HG03045 (cell line): Measurements from ENCODE around the gene COLGALT1.
"Not testable (repeated sequence)": the region's sequence is repeated elsewhere in the genome, so short reads cannot be mapped to it uniquely, and the experiment has no call there.

Experiments used
- ATAC-seq: cut with Tn5 transposase; IDR thresholded peaks from one replicate; pipeline ENCODE4 v1.9.1; 2021; ENCODE audit warnings: mild to moderate bottlenecking, moderate library complexity; ENCODE audit not compliant: unreplicated experiment

The COLGALT1 gene

DNA sequence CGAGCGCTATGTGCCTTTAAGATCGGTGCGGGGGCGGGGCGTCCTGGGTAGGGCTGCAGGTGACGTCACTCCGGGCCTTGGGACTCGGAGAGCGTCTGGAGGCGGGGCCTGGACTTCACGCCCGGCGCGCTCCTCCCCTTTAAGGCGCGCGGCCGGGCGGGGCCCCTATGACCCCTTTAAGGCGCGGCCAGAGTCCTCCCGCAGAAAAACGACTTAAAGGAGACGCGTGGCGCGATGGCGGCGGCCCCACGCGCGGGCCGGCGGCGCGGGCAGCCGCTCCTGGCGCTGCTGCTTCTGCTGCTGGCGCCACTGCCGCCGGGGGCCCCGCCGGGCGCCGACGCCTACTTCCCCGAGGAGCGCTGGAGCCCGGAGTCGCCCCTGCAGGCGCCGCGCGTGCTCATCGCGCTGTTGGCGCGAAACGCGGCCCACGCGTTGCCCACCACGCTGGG lies at the start of gene COLGALT1:
TSS of gene COLGALT1 (plus strand) at position 170 of the 449 bp plus-strand sequence. CDS start at position 235, 65 bp downstream.
- ATAC-seq = peak; percentile 85

DNA sequence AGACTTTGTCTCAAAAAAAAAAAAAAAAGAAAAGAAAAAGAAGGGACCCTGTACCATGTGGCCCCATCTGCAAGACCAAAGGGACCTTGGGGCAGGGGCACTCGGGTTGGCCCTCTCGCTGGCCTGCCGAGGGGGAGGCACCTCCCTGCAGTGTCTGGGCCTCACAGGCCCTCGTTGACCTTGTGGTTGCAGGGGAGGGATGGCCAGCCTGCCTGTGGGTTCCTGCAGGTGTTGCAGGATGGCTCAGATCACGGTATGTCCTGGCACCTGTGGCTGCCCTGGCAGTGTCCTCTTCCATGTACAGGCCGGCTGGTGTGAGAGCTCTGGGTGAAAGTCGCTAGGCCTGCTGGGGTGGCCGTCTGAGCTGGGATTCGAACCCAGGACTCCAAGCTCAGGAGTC lies 48.7 kb upstream of the COLGALT1 start:
- no peak for ATAC-seq

DNA sequence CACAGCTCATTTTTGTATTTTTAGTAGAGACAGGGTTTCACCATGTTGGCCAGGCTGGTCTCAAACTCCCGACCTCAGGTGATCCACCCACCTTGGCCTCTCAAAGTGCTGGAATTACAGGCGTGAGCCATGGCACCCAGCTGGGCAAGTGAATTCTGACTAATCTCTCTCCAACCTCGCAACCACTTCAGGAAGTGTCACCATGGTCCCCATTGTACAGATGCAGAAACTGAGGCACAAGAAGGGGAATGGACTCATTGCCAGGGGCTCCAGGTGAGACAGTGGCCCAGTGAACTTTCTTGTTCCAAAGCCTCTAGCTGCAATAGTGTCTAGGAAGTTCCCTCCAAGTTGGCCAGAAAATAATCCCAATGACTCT lies 46.9 kb upstream of the COLGALT1 start:
- not testable (repeated sequence) for ATAC-seq

DNA sequence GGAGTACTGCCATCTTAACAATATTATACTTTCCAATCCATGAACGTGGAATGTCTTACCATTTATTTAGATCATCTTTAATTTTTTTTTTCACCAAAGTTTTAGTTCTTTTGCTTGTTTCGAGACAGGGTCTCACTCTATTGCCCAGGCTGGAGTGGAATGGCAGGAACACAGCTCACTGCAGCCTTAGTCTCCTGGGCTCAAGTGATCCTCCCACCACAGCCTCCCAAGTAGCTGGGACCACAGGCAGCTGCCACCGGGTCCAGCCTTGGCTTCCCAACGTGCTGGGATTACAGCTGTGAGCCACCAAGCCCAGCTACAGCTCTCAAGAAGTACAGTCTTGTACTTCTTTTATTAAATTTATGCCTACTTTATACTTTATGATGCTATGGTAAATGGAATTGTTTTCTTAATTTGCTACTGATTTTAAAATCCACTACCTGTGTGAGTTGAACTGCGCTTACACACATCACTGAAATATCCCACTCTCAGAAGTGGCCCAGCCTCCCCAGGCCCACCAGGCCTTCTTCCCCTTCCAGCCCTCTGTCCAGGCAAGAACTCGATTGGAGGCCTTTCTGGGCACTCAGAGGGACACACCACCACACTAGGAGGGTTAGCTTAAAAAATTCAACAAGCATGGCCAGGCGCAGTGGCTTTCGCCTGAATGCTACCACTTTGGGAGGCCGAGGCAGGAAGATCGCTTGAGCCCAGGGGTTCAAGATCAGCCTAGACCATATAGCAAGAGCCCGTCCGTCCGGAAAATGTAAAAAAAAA lies 45.0 kb upstream of the COLGALT1 start:
- ATAC-seq = no peak

DNA sequence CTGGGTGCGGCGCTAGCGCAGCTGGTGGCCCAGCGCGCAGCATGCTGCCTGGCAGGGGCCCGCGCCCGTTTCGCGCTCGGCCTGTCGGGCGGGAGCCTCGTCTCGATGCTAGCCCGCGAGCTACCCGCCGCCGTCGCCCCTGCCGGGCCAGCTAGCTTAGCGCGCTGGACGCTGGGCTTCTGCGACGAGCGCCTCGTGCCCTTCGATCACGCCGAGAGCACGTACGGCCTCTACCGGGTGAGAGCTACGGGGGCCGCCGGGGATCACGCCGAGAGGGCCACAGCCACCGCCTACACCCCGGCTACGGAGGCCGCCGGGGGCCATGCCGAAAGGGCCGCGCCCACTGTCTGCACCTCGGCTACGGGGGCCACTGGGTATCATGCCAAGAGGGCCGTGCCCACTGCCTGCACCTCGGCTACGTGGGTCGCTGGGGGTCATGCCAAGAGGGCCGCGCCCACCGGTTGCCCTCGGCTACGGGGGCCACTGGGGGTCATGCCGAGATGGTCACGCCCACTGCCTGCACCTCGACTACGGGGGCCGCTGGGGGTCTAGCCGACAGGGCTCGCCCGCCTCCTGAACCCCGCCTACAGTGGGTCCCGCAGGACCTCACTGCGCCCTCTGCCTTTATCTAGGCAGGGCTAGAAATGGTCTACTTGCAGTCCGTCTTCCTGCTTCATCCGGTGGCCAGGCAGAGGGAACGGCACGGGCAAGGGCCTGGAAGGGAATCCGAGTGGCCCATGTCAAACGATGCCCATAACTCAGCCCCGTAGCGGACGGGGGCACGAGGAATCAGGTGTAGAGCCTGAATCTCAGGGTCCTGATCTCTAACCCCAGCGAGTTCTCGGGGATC lies 43.5 kb upstream of the COLGALT1 start:
- ATAC-seq = peak; percentile 60

DNA sequence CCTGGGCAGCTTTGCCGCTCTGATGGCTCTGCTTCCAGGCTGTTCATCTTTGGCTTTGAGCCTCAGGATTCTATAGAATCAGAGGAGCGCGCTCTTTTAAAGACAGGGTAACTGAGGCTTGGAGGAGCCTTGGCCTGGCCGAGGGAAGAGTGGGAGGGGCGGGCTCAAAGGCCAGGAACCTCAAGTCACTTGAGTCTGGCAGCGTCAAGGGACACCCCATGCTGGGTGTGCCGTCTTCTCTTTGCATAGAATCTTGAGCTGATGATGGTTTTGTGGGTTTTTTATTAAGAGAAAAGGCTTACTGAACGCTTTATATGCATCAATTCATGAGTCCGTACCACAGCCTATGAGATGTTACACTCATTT lies 42.9 kb upstream of the COLGALT1 start:
- ATAC-seq = no peak

DNA sequence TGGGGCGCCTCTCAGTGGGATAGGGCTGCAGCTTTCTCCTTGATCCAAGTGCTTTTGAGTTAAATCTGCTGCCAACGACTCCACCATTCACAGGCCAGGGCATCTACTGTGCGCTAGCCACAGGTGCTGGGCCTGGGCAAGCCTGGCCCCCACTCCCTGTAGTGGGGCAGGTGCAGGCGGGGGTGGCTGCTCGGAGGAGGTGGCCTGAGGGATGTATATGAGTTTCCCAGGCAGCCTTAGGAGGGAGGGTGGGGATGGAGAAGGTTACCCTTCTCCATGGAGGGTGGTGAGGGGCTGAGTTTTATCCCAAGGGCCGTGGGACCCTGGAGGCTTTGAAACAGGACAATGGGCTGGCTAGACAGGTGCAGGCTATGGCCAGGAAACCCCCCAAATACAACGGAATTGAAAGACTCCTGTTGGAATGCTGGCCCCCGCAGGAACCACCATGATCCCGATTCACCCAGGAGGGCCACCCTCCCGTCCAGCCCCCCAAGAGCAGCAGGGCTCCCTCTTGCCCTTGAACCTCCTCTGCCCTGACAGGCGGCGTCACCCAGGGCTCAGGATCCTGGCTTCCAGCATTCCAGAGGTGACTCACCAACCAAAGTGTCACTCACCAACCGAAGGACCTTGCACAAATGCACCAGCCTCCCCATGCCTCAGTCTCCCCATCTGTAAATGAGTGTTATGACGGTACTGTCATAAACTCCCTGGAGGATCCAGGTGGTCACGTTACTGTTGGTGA lies 39.9 kb upstream of the COLGALT1 start:
- ATAC-seq = no peak

DNA sequence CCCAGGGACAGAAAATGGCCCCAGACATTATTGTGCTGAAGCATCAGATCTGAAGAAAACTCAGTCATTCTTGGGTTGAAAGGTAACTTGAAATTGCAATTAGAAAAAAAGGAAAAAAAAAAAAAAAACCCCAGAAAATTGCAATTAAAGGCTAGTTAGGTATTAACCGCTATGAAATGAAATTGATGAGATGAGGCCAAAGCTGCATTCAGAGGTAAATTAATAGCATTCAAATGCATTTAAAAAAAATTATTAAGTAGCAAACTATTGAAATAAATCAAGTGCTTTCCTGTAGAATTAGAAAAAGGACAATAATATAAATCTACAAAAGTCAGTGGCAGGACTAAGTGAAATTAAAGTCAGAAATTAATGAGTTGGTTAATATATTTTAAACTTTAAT lies 37.6 kb upstream of the COLGALT1 start:
- ATAC-seq = no peak

DNA sequence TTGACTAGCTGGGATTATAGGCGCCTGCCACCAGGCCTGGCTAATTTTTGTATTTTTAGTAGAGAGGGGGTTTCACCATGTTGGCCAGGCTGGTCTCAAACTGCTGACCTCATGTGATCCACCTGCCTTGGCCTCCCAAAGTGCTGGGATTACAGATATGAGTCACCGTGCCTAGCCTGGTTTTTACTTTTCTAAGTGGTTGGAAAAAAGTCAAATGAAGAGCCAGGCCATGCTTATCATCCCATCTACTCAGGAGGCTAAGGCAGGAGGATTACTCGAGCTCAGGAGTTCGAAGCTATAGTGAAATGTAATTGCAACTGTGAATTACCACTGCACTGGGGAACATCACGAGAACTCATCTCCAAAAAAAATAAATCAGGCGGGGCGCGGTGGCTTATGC lies 36.8 kb upstream of the COLGALT1 start:
- not testable (repeated sequence) for ATAC-seq

DNA sequence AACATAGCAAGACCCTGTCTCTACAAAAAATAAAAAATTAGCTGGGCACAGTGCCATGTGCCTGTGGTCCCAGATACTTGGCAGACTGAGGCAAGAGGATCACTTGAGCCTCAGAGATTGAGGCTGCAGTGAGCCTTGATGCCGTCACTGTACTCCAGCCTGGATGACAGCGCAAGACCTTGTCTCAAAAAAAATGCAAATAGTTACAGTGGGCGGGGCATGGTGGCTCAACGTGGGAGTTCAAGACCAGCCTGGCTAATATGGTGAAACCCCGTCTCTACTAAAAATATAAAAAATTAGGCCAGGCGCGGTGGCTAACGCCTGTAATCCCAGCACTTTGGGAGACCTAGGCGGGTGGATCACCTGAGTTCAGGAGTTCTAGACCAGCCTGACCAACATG lies 35.5 kb upstream of the COLGALT1 start:
- ATAC-seq = no peak

DNA sequence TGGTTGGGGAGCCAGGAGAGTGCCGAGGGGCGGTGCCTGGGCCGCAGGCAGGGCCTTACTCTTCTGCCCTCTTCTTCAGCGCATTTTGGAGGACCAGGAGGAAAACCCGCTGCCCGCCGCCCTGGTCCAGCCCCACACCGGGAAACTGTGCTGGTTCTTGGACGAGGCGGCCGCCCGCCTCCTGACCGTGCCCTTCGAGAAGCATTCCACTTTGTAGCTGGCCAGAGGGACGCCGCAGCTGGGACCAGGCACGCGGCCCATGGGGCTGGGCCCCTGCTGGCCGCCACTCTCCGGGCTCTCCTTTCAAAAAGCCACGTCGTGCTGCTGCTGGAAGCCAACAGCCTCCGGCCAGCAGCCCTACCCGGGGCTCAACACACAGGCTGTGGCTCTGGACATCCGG lies 34.6 kb upstream of the COLGALT1 start:
- no peak for ATAC-seq

DNA sequence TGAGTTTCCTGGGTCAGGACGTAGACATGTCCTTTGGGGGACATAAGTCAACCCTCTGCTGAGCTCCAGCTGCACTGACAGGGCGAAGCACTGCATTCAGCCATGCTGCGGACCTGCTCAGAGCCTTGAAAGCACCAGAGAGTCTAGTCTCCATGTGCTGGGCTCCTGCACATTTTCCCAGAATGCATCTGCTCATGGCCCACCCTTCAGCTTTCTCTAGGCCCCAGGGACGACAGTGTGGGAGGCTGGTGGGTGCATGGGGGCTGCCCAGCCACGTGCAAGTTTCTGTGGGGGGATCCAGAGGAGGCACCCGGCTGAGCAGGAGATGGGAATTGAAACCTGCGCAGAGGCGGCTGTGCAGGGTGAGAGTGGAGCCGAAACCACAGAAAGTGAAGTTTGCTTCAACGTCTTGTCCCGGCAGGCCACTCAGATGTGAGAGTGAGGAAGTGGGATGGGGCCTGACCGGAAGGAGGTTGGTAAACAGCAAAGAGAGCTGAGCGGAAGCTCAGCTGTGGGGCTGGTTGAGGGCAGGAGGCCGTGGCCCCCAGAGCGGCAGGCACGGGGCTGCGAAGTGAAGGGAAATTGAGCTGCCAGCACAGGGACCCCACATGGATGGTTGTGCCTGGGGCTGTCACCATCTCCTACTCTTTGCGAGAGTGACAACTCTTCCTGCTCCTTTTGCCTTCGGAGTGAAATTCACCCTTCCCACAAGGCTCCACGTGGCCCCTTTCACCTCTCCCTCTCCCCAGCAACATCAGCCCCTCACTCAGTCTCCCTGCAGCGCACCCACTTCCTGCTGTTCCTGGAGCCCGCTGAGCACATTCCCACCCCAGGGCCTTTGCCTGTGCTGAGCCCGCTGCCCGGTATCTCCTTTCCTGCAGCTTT lies 32.2 kb upstream of the COLGALT1 start:
- peak; percentile 79 for ATAC-seq

DNA sequence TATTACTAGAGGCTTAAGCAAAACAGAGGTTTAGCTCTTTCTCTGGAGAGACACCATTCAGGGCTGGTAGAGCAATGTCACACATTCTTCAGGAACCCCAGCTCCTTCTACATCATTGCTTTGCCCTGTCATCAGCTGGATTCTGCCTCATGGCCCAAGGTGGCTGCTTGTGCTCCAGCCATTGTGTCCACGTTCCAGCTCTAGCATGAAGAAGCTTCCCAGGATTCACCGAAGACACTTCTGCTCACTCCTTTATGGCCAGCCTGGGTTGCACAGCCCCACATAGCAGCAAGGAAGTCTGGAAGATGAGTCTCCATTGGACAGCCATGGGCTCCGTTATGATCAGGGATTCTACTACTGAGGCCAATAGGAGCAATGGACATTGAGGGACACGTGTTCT lies 30.8 kb upstream of the COLGALT1 start:
- no peak for ATAC-seq

DNA sequence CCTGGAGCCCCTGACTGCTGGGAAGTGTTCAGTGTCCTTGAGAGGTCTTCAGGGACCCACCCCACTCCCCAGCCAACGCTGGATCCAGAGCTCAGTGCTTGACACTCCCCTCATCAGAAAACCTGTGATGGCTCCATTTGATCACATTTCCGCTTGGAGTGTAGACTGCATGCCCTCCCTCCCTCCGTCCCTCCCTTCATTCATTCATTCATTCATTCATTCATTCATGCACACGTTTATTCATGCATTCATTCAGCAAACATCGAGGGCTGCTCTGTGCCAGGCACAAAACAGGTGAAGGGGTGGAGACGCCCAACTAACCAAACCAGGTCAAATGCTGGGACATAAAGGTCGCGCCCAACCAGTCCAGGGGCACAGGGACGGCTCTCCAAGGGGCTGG lies 30.3 kb upstream of the COLGALT1 start:
- no peak for ATAC-seq

DNA sequence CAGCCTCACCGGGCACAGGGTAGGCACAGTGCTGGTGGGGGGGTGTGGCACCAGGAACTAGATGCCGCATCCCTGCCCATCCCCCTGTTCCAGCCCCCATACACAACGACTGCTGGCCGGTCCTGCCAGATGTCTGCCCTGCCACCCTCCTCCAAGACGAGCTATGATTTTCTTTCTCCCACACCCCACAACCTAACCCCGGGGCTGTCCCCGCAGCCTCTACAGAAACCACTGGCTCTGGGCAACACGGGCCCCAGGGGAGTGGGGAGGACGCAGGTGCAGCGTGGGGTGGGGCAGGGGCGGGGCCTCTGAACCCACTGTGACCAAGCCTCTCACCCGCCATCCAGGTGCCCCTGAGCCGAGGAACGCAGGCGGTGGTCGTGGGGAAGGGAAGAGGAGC lies 28.5 kb upstream of the COLGALT1 start:
- peak; percentile 40 for ATAC-seq

DNA sequence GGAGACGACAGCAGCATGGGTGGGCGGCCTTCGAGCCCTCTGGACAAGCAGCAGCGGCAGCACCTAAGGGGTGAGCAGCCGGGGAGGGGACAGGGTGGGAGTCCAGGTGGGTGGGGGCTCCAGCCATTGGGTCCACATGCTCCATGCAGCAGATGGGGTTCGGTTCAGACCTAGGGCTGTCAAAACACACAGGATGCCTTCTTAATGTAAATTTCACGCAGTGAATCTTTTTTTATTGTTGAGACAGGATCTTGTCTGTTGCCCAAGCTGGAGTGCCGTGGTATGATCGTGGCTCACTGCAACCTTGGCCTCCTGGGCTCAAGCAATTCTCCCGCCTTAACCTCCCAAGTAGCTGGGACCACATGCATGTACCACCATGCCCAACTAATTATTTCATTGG lies 28.1 kb upstream of the COLGALT1 start:
- no peak for ATAC-seq

DNA sequence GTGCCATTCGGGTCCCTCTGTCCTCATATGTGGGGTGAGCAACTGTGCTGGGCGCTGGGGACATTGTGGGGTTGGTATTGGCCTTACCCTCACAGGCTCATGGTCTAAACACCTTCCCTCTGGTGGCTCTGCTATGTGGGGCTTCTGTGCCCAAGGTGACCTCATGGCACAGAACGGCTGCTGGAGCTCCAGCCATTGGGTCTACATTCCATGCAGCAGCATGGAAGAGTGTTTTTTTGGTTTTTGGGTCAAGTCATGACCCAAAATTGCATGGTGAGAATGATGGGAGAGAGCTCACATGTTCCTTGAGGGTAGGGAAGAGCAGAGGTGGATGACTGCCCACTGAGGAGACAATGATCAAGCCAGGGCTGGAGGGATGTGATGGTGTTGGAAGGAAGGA lies 26.8 kb upstream of the COLGALT1 start:
- ATAC-seq = no peak

DNA sequence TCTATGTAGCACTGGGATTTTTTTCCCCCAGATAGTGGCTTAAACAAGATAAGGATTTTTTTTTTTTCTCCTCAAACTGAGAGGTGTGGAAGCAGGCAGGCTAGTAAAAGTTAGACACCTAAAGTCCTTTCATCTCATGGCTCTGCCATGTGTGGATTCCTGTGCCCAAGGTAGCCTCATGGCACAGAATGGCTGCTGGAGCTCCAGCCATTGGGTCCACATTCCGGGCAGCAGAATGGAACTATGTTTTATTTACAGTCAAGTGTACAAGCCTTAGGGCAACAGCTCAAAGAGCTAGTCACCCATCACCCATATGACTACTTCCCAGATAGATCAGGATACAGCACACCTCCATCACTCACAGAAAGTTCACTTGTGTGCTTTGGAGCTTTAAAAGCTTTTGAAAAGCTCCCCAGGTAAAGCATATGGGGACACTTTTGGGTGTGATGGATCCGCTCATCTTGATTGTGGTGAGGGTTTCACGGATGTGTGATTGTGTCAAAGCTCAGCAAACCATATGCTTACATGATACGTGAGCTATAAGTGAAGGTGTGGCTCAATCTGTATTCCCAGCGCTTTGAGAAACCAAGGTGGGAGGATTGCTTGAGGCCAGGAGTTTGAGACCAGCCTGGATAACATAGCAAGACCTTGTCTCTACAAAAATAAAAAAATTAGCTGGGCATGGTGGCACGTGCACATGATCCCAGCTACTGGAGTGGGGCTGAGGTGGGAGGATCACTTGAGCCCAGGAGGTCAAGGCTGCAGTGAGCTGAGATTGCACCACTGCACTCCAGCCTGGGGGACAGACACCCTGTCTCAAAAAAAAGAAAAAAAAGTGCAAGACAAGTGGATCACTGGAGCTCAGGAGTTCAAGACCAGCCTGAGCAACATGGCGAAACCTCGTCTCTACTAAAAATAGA lies 25.9 kb upstream of the COLGALT1 start:
- ATAC-seq = no peak

DNA sequence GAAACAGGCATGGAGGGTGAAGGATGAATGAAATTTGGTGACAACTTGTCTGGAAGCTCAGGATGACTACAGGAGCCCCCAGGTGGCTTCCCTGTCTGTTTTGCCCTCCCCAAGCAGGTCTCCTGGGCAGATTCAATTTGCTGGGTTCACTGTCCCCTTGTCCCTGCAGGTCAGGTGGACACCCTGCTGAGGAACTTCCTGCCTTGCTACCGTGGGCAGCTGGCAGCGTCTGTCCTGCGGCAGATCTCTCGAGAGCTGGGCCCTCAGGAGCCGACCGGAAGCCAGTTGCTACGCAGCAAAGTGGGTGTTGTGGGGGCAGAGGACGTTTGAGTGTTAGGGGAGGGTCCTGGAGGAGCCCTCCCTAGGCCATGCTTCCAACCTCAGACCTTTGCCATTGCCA lies 24.9 kb upstream of the COLGALT1 start:
- no peak for ATAC-seq
